G401 (cell line): ENCODE data around the gene AK8. TPM values are rescaled to one million over a fixed set of nuclear protein-coding genes. Genes with fewer than 3 reads are reported as not detected.

Experiments used
- DNase-seq: peaks from one replicate; pipeline ENCODE4 v3.0.0-alpha.2; 2015; ENCODE audit warnings: low spot score
- in situ Hi-C: cut with HindIII; loops from 2 replicates; pipeline ENCODE4 v1.10.0; 2016; ENCODE audit warnings: low sequenced_read_pairs, mixed read lengths
- total RNA-seq: library from RNA; depleted of rRNA; stranded (reverse); fragments of >200 nt; shearing (Covaris generic); gene quantifications from 2 replicates; pipeline ENCODE4 v1.2.3, GENCODE V29; 2014

AK8 gene
- total RNA-seq, 1 experiment from 2014 or later = 3.6 TPM

- no peak for DNase-seq
- in situ Hi-C loops = no loop called here
Measured at GRCh38 chr9:132864277-132864676, 13.8 kb downstream of the AK8 start.

DNA sequence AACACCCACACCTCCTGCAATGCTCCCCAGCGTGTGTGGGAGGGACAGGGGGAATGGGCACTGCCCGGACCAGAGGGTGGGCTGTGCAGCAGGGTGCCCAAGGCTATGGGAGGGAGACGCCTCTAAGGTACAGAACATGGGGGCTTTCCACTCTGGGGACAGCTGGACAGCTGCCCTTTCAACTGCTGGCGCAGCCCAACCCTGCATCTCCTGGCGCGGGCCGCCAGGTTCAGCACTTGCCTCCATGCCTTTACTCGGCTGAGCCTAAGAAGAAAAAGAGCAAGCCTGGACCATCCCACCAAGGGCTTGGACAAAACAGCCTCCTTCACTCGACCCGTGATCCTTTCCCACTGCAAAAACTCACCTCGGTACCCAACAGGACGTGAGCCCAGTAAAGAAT is 15.0 kb downstream of the AK8 start:
- in situ Hi-C loops = no loop called here
- DNase-seq = no peak

DNA sequence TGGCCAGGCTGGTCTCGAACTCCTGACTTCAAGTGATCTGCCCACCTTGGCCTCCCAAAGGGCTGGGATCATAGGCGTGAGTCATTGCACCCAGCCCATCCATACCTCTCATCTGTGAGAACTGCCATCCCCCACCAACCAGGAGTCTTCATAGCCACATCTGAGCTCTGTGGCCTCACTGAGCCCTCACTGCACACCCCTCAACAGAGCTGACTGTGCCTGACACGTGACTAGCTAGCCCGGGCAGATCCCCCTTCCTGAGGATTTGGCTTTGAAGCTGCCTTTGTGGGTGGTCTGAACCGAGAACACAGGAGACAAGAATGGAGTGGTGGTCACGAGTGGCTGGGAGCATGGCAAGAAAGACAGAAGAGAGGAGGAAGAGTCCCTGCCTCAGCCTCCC is 15.6 kb downstream of the AK8 start:
- in situ Hi-C loops = no loop called here
- DNase-seq = no peak

- no peak for DNase-seq
- in situ Hi-C loops = no loop called here
Measured at GRCh38 chr9:132861666-132862065, 16.4 kb downstream of the AK8 start.

DNA sequence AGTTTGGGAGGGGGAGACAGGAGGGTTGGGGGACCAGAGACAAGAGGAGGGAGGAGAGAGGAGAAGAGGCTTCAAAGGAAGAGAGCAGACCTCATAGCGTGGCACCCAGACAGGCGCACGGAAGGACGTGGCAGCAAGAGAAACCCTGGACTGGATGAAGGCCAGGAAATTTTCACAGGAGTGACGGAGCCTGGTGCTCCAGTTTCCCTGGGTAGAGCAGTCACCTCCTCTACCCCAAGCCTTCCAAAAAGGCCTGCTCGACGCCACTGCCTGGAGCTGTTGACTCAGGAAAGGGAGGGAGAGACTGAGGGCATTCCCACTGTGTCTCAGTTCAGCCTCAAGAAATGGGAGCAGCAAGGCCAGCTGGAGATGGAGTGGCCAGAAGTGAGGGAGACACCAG is 19.3 kb downstream of the AK8 start:
- peak; percentile 15 for DNase-seq
- in situ Hi-C loops = no loop called here

- in situ Hi-C loops = no loop called here
- DNase-seq = peak; percentile 49
Measured at GRCh38 chr9:132857616-132858342, 20.3 kb downstream of the AK8 start.

DNA sequence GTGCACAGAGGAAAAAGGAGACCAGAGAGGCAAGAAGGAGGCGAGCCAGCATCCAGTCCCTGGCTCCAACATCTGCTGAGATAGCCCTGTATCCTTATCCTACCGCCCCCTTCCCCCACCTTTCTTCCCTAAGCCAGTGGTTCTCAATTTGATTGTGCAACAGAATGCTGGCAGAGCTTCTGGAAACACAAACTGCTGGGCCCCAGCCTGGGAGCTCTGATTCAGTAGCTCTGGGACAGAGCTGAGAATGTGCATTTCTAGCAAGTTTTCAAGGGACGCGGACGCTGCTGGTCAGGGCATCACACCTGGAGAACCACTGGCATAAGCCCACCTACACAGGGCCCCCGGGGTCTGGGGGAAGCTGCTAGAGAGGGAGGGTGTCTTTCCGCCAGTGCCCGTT is 21.1 kb downstream of the AK8 start:
- in situ Hi-C loops = no loop called here
- no peak for DNase-seq

- in situ Hi-C loops = no loop called here
- no peak for DNase-seq
Measured at GRCh38 chr9:132855904-132856303, 22.2 kb downstream of the AK8 start.

DNA sequence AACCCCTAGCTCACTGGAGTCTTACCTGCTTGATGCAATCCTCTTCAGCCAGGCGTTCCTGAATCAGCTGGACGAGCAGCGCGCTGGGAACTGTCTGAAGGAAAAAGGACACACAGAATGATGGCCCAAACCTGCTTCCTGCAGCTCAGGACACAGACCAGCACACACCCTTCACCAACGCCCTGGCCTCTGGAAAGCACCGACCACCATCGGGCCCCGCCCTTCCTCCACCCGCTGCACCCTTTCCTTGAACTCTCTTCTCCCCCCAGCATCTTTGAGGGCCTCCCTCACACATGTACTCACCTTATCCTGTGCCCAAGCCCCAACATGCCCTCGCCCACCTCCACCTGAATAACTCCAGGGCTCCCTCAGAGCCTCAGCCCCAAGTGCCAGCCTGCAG is 23.3 kb downstream of the AK8 start:
- in situ Hi-C loops = no loop called here

GRCh38 chr9:132853482-132853881 is 24.6 kb downstream of the AK8 start:
- in situ Hi-C loops = no loop called here

More for the DNA sequence above, 23.3 kb downstream of the AK8 start:
- no peak for DNase-seq

GRCh38 chr9:132849185-132849706 is 28.8 kb downstream of the AK8 start:
- DNase-seq = no peak
- in situ Hi-C loops = no loop called here

More at GRCh38 chr9:132853482-132853881, 24.6 kb downstream of the AK8 start:
- DNase-seq = no peak

DNA sequence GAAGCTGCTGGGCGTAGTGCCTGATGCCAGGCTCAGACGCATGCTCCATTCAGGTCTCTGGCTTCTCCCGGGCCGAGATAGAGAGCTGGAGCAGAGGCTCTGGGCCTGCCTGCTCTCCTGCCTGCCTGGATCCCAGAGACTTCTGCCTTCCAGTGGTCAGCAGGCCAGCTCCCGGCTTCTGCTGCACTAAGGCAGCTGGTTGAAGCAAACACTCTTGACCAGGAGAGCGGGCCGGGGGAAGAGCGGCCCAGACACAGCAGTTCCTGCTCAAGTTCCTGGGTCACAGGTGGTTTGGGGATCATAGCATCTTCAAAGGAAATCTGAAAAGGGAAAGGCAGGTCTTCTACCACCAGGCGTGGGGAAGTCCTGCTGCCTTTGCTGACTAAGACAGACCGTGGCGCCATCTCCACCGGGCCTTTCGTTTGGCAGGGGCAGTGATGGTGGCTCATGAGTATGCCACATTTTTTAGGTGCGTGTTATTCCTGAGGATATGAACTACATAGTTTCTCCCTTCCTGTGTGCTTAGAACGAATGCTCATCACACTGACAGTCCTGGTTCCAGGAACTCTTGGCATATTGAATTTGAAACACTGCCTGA is 31.1 kb downstream of the AK8 start:
- in situ Hi-C loops = no loop called here
- DNase-seq = no peak

DNA sequence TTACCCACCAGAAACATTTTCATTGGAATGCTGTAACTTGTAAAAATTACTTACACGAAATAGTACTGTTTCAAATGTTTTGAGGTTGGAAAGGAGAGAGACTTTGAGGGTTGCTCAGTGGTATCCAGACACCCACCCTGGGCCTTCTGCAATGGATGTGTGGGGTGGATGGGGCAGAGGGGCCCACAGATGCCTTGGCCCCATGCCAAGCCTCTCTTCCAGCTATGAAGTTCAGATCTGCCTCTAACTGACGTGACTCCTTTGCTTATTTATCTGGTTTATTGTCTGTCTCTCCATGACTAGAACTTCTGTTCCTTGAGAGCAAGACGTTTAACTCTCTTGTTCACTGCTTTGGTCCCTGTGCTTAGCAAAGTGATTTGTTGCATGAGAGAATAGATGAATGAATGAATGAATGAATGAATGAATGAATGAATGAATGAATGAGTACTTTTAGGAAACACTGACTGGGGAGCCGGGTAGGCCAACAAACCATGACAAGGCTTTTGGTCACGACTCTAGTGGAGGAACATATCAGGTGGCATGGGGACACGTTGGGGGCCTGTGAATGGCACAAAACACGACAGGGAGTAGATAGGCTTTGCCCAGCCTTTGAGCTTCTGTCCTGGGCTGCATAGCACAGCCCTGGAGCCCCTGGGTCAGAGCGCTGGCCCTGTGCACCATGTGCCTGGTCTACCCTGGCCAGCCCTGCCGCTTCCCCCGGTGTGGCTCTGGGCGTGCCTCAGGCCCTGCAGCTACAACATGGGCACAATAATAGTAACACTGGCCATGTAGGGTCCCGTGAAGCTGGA is 31.8 kb downstream of the AK8 start:
- DNase-seq = no peak
- in situ Hi-C loops = no loop called here

- in situ Hi-C loops = no loop called here
- no peak for DNase-seq
Measured at GRCh38 chr9:132842124-132843044, 35.7 kb downstream of the AK8 start.

GRCh38 chr9:132840980-132841379 is 37.1 kb downstream of the AK8 start:
- in situ Hi-C loops = no loop called here
- DNase-seq = no peak

- in situ Hi-C loops = no loop called here
- DNase-seq = no peak
Measured at GRCh38 chr9:132838291-132838690, 39.8 kb downstream of the AK8 start.

GRCh38 chr9:132837501-132838286 is 40.4 kb downstream of the AK8 start:
- no peak for DNase-seq
- in situ Hi-C loops = no loop called here

DNA sequence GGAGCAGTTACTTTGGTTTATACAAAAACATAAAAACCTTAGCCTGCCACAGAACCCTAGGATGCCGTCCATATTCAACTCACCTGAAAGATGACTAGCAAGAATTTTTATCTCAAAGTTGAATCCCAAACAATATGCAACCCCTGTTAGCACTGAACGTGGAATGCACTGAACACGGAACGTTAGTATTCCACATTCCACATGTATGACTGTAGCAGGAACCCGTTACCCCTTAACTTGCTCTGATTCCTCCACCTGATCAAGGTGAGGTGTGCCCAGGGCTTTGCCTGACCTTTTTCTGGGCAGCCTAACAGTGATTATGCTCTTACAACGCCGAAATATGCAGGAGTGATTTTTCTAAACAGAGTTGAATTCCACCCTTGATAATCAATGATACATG is 43.7 kb downstream of the AK8 start:
- DNase-seq = no peak
- in situ Hi-C loops = no loop called here
